Fibroblast of villous mesenchyme (primary cell): ENCODE data around the gene LRIG2. TPM values are rescaled to one million over a fixed set of nuclear protein-coding genes. Genes with fewer than 3 reads are reported as not detected.

ENCODE experiments used
- DNase-seq: peaks from one replicate; pipeline ENCODE4 v3.0.0-alpha.2; 2010; ENCODE audit warnings: low read depth
- H3K4me3 ChIP-seq: 2 replicates; pipeline ENCODE4 v1.5.1; 2011; ENCODE audit warnings: low read depth, mild to moderate bottlenecking, low read length
- CTCF ChIP-seq: IDR thresholded peaks from 2 replicates; pipeline ENCODE4 v1.5.1; 2012; ENCODE audit warnings: low read depth, mild to moderate bottlenecking, low read length; ENCODE audit not compliant: insufficient read depth
- total RNA-seq: library from RNA; depleted of rRNA; stranded (reverse); fragments of >200 nt; gene quantifications from 2 replicates; pipeline ENCODE4 v1.2.3, GENCODE V29; 2012

LRIG2 gene
- total RNA-seq, 1 donor, result 18.1 TPM

- no peak for TF ChIP-seq CTCF
- DNase-seq, result no peak
- no peak overlapping the region for H3K4me3 ChIP-seq
Measured at GRCh38 chr1:113106910-113107309, 33.9 kb downstream of the LRIG2 start.

- peak; percentile 35 for TF ChIP-seq CTCF
- peak; percentile 97 for DNase-seq
- H3K4me3 ChIP-seq, result no peak overlapping the region
Measured at GRCh38 chr1:113109908-113110554, 37.0 kb downstream of the LRIG2 start.

GRCh38 chr1:113118266-113118665, 45.3 kb downstream of the LRIG2 start:
- H3K4me3 ChIP-seq, result no peak overlapping the region
- no peak for TF ChIP-seq CTCF
- DNase-seq, result no peak

- no peak overlapping the region for H3K4me3 ChIP-seq
- peak; percentile 66 for DNase-seq
- no peak for TF ChIP-seq CTCF
Measured at GRCh38 chr1:113123737-113124136, 50.7 kb downstream of the LRIG2 start.

GRCh38 chr1:113124366-113124765, 51.4 kb downstream of the LRIG2 start:
- DNase-seq, result no peak

GRCh38 chr1:113125517-113125916, 52.5 kb downstream of the LRIG2 start:
- no peak overlapping the region for H3K4me3 ChIP-seq
- no peak for DNase-seq
- no peak for TF ChIP-seq CTCF

More at GRCh38 chr1:113124366-113124765, 51.4 kb downstream of the LRIG2 start:
- H3K4me3 ChIP-seq, result no peak overlapping the region
- TF ChIP-seq CTCF, result no peak

- H3K4me3 ChIP-seq, result no peak overlapping the region
- no peak for DNase-seq
- TF ChIP-seq CTCF, result no peak
Measured at GRCh38 chr1:113126207-113126606, 53.2 kb downstream of the LRIG2 start.
